ENCODE data around the gene KIRREL3.

- TF ChIP-seq CTCF (IDR thresholded peaks at IDR 0.05; ENCODE audit: insufficient read depth, low read length) (no peak), REST (IDR thresholded peaks at IDR 0.05; ENCODE audit: insufficient replicate concordance, low read depth) (no peak), POLR2AphosphoS5 (IDR thresholded peaks at IDR 0.05; ENCODE audit: low read depth) (no peak)
Measured at GRCh38 chr11:126930091-126930841, 70.3 kb downstream of the KIRREL3 start.

All from HL-60 (cell line).